ENCODE data around the gene LSM6.

The LSM6 gene

DNA sequence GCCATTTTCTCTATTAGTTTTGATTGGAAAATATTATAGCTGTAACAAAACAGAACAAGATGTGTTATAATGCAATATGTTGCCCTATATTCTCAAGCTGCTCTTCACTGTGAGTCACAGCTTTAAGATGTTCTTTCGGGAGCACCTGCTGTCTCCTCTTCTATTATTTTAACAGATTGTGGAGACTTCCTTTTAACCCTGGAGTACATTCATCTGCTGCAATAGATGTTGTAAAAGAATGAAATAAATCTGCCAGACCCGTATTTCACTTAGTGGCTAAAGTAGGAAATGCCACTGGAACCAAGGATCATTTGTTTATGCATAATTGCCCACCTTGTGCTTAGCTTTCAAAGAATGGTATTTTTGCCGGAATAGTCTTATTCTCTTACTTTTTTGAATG, 11.1 kb downstream of the LSM6 start:
- DNase-seq = no peak

DNA sequence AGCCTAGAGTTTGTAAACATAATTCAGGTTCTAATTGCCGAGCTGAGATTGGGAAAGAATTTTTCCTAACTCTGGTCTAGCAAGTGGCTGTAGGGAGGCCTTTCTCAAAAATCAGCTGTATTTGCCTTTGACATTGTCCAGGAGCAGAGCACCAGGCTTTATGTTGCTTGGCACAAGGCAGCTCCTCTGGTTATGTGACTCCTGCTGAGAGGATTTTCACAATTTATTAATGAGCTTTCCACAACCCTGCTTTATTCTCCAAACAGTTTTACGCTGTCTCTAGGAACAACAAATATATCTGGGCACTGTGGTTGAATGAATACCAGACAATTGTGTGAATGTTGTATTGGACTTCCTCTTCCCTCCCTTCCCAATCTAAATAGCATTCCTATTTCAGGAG, 14.9 kb downstream of the LSM6 start:
- DNase-seq = no peak

DNA sequence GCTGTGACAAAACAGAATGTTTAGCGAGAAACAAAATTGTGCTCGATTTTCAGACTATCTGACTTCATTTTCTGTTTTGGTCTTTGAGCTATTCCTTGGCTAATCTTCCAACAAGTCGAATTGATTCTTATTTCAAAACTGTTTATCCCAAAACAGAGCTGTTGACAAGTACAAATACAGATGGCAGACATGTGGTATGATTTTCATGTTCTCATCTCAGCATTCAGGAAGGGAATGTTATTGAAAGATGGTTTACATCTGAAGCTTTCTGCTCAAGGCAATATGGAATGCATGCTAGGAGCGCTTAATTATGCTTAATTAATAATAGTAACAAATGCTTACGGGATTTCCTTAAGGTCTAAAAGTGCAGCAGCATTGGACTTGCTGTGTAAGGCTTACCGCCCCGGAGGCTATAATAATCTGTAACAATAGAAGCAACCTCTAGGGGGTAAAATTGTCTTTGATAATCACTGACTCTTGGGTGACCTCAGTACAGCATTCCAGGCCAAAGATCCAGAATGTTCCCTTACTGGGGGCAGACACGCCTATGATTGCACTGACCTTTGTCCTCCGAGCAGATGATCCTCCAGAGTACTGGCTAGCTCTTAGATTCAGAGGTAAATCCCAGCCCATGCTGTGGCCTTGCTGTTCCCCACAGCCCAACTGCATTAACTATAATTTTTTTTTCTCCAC, 16.4 kb downstream of the LSM6 start:
- DNase-seq = no peak

DNA sequence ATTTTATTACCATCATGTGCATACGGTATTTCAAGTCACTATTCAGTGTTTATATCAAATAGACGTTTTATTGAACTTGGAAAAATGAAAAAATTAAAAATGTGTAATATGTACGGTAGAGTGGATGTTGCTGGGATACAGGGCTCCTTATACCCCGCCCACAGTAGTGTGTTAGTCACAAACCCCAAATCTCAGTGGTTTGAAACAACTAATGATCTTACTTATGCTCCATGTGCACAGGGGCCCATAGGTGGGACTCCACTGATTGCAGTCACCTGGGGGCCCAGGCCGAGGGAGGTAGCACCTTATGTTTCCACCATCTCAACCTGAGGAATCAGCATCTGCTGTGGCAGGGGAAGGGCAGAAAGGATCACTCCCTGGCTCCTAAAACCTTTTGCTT, 18.1 kb downstream of the LSM6 start:
- DNase-seq = no peak

DNA sequence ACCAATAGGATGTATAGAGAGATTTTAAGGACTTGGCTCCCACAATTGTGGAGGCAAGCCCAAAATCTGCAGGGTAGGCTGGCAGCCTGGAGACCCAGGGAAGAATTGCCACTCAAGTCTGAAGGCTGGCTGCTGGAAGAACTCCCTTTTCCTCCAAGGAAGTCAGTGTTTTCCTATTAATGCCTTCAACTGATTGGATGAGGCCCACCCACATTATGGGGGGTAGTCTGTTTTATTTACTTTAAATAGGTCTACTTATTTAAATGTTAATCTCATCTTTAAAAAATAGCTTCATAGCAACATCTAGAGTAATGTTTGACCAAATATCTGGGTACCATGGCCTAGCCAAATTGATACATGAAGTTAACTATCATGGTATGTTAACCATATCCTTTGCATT, 18.7 kb downstream of the LSM6 start:
- DNase-seq = no peak

DNA sequence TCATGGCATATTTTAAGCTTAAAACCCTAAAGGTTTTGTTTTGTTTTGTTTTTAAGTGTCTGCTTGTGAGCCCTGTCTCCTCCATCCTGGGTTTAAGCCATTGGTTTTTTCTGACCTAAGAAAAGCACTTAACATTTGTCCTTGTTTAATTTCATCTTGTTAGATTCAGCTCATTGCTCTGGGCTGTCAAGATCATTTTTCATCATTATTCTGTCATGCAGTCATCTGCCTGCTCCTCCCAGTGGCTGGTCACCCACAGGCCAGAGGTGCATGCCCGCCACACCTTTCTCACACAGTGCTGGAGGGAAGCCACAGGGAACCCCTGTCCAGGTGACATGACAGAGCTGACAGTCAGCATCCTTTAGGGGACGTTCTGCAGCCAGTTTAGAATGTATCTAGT, 27.1 kb downstream of the LSM6 start:
- no peak for DNase-seq

DNA sequence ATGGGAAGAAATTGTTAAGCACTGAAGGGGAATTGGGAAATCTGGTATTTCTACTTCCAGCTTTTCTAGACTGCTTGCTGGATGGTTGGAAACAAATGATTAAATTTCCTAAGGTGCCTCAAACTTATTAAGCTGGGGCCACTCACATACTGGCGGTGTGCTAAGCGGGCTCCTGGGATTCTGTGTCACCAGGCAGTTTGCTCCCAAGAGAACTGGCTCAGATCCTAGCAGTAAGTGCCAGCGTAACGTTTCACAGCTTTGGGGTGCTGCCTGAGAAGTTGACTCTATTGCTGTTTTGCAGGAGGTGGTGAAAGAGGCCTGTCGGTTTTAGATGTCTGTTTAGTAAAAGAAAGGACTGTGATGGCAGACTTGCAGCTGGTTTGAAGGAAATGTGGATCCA, 31.9 kb downstream of the LSM6 start:
- DNase-seq = no peak

DNA sequence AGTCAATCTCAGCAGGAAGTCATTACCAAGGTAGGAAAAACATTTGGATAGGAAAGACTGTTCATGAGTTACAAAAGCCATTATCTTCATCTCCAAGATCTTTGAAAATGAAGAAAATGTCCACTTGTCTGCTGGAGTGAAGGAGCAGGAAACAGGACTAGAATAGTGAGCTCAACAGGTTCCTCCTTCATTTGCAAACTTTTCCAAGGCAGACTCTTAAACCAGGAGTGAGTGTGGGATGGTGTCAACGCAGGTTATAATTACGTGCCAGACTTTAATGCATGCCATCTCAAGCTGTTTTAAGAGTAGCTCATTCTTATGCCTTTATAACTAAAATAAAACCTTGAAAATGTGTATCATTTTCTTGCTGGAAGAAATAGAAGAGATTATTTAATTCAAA, 35.4 kb downstream of the LSM6 start:
- DNase-seq = no peak

DNA sequence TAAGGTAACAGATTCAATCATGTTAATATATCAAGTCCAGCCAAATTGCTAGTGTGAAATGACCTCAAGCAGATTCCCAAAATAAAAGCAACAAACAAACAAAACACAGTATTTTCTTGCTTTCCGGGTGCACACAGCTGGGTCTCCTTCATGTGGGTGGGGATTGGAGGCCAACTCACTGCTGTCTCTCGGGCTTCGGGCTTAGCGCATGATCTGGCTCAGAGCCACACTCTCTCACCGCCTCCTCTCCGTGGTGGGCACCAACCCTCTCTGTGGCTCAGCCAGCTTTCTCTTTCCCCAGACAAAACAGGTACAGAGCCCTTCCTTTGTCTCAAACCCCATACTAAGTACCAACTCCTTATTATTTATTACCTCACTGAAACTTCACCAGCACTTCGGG, 35.9 kb downstream of the LSM6 start:
- DNase-seq = no peak

DNA sequence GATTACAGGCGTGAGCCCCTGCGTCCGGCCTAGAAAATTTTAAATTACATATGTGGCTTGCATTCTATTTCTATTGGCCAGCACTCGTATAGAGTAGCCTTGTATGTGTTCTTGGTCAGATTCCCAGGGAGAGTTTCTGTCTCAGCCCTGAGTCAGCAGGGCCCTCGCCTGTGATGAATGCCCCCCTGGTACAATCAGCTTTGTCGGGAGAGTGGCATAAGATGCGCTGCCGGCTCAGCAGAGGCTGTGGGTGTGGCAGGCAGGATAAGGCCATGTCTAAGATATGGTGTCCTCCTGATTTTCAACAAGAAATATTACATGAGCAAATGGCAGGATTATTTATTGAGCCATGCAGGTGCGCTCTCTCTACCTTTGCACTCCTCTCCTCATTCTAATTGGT, 37.3 kb downstream of the LSM6 start:
- no peak for DNase-seq

DNA sequence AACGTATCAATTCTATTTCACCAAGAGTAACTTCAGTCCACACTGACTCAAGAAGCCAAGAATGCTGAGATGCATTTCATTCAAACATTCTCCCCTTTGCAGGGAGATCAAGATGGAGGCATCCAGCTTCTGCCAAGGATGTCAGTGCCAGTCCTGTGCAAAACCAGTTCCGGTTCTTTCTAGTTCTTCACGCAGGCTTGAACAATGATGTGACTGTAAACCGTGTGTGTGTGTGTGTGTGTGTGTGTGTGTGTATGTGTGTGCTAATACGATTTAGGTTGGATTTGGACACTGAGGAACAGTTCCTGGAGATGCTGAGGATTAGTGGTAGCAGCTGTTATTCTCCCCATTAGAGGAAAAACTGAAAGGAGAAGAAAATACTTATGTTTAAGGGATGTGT, 38.7 kb downstream of the LSM6 start, which contains the start of gene REELD1:
TSS of gene REELD1 (plus strand) at position 301 of the 400 bp plus-strand sequence. CDS start 2,415 bp downstream, outside the sequence.
- DNase-seq = no peak

DNA sequence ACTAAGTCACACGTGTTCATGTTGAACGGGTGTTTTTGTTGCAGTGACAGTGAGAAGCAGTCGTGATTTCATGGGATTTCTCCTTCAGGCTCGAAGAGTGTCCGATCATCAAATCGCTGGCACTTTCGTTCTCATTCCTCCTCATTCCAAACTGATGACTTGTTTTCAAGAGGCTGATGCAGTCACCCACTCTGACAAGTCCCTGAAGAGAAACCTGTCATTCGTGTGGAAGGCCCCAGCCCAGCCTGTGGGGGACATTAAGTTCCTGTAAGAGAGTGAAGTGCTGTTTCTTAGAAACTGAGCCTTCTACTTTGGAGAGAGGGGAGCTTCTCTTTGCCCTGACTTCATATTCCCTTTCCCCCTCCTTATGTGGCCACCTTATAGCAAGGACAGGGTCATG, 46.8 kb downstream of the LSM6 start:
- no peak for DNase-seq

DNA sequence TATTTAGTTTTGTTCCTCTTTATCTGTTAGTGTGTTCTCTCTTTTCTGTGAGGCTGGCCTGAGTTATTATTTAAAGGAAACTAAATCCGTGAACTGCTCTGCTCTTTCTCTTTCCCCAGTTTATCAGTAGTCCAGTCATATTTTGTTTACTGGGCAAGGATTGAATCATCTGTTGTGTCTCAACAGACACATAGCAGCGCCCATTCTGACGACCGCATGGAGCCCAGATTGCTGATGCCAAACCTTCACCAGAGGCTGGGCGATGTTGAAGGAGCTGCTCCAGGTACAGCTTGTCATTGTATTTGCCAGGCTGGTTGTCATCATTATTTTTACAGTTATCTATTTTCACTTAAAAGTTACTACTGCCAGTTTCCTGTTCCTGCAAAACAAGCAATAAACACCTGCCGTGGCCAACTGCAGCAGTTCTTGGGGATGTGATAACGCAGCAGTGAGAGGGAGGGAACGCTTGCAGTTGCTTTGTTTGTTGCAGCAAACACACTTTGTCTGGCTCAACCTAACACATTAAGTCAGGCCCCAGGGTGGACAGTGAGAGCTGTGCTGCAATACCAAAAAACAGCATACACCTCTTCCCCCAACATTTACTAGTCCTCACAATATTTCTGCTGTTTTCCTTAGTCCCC, 48.9 kb downstream of the LSM6 start:
- no peak for DNase-seq

DNA sequence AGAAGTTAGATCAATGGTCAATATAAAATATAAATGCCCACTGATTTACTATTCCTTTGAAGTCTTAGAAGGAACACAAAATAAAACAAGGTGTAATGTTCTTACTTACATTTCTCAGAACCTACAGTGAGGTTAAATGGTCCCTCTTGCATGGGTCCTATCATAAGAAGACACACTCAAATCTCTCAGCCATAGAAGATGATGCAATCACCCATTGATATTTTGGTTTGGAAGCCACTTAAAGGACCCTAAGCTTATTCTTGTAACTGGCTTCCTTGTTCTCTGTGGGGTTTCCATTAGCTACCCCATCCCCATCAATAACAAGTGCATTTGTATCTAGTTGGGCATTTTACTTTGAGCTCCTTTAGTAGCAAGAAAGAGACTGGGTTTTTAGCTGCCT, 53.9 kb downstream of the LSM6 start:
- no peak for DNase-seq

DNA sequence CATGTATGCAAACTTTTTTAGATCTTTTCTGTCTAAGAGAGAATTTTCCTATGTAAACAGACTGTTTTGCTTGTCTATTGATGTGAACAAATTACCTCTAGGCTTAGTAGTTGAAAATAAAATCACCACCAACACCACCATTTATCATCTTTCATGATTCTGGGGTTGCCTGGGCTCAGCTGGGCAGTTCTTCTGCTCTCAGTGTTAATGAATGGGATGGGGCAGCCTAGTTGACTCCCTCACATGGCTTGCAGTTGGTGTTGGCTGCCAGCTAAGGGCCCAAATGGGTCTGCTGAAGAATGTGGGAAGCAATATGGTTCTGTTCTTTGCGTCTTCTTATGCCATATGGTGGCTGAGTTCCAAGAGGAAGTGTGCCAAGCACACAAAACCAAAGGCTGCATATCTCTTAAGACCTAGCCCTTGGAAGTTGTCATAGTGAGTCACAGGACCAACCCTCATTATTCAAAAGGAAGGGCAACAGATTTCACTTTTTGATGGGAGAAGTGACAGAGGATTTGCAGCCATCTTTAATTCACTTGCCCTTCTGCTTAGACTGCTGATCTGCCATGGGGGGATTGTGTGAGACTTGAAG, 56.7 kb downstream of the LSM6 start:
- DNase-seq = no peak

DNA sequence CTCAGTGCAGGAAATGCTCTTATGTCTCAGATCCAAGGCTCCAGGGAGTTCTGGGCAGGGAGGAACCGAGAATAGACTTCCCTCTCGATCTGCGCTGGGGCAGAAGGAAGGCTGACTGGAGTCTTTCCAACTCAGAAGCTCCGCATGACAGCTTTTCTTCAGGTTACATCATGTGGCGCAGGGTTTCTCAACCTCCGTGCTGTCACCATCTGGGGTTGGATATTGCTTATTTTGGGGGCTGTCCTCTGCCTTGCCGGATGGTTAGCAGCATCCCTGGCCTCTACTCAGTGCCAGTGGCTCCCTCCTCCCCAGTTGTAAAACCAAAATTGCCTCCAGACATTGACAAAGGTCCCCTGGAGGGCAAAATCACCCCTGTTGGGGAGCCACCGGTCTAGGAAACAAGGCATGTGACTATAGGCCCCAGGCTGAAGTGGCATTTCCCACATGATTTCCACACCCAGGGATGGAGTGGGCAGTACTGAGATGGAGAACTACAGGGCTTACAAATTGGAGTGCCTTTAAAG, 60.2 kb downstream of the LSM6 start:
- no peak for DNase-seq

DNA sequence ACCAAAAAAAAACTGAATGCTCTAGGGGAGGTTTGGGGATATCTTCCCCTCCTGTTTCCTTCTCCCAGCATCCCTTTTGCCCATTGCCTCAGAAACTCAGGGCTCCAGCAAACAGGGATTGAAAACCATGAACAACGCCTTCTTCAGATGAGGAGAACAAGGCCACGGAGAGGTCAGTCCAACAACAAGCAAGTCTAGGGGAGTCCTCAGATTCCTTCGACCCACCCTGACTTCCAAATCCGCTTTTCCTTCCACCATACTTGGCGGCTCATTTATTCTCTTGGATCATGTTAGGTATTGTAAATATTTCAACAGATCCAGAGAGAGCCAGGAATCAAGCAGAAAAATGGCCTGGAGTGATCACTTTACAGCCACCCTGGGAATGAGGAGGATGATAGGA, 60.7 kb downstream of the LSM6 start:
- DNase-seq = no peak

DNA sequence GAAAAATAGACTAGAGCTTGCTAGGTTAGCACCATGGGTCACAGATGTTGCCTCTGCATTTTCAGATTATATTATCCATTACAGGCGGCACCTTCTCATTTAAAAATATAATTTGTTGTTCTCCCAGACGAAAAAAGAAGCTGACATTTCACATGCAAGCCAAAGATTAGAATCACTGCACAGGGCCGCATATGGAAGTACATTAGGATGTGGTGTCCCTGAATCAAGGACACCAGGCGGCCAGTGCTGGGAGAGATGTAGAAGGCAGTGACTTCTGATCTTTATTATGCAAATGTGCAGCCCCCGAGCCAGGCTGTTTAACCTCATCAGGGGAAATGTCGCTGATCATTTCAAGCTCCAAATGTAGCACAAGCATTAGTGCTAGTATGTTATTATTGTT, 61.6 kb downstream of the LSM6 start:
- DNase-seq = no peak

DNA sequence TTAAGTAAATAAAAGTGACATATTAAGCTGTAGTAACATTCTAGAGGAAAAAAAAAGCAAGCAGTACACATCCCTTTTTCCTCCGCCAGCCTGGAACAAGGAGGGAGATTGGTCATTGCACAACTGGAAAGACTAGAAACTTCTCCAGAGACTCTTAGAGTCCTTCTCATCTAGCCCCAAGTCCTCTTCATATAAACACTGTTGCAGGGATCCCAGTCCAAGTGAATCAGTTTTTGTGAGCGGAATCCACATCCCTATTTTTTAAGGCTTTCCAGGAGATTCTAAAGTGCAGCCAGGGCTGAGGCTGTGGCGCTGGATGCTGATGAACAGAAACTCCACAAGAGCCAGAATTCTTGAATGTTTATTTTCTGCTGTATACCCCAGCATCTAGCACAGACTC, 62.6 kb downstream of the LSM6 start:
- DNase-seq = no peak

Data from NK-92 treated with Interleukin-12 subunit alpha and Interleukin-12 subunit beta, amount 100 ng/mL, for 24 hours (cell line).